Tibial nerve (tissue), 4 donors: ENCODE results near the gene SLX4IP. TPM values are rescaled to one million over a fixed set of nuclear protein-coding genes. Genes with fewer than 3 reads are reported as not detected.

Source experiments
- DNase-seq, 2 donors: peaks; one replicate each; pipeline ENCODE4 v3.0.0-alpha.2; 2019; ENCODE audit warnings: low spot score in 2 of 2
- H3K27ac ChIP-seq, 4 donors: fragments of 200-600 bp; sonication (generic) in 3 of 4; one replicate each; pipeline ENCODE4 v1.5.1; 2017 to 2019; ENCODE audit warnings: mild to moderate bottlenecking in 1 of 4
- H3K27me3 ChIP-seq, 2 donors: fragments of 200-600 bp; sonication (generic) in 1 of 2; one replicate each; pipeline versions ENCODE4 v1.5.1 to v1.6.0; 2017 to 2019
- H3K36me3 ChIP-seq, 3 donors: fragments of 200-600 bp; sonication (generic); one replicate each; pipeline ENCODE4 v1.5.1; 2018 to 2019
- H3K4me1 ChIP-seq, 4 donors: fragments of 200-600 bp; sonication (generic) in 3 of 4; one replicate each; pipeline ENCODE4 v1.5.1; 2017 to 2019
- H3K4me3 ChIP-seq, 4 donors: fragments of 200-600 bp; sonication (generic) in 3 of 4; one replicate each; pipeline ENCODE4 v1.5.1; 2017 to 2019; ENCODE audit warnings: mild to moderate bottlenecking in 1 of 4, moderate library complexity in 1 of 4
- H3K9me3 ChIP-seq, 4 donors: fragments of 200-600 bp; sonication (generic) in 3 of 4; one replicate each; pipeline ENCODE4 v1.5.1; 2017 to 2019
- EP300 ChIP-seq, 2 donors: sonication (generic); formaldehyde crosslinking; IDR thresholded peaks; one replicate each; pipeline ENCODE4 v1.6.1; 2017; ENCODE audit warnings: antibody characterized with exemption in 2 of 2, mild to moderate bottlenecking in 1 of 2
- POLR2A ChIP-seq, 2 donors: fragments of 450-650 bp; IDR thresholded peaks; one replicate each; pipeline ENCODE4 v1.6.1; 2017; ENCODE audit warnings: antibody characterized with exemption in 2 of 2, mild to moderate bottlenecking in 2 of 2, moderate library complexity in 2 of 2
- WGBS, 2 donors: methylation state at CpG; one replicate each; pipeline ENCODE4 v1.1.5; 2018; 5-methylcytosine and 5-hydroxymethylcytosine counted together
- total RNA-seq, 4 donors: library from RNA; depleted of rRNA; stranded (reverse); fragments of >200 nt; gene quantifications; one replicate each; pipeline ENCODE4 v1.1.0, GENCODE V29; 2016
- TF ChIP-seq, protein P1 (sequence below), 5 experiments: fragments of 200-600 bp in 3 of 5; fragments of 450-650 bp in 2 of 5; sonication (generic) in 3 of 5; IDR thresholded peaks; one replicate each; pipeline ENCODE4 v1.5.1; 2016 to 2019; ENCODE audit warnings: antibody characterized with exemption in 5 of 5, mild to moderate bottlenecking in 3 of 5, moderate library complexity in 2 of 5

The SLX4IP gene
- total RNA-seq, 4 donors from 2014 or later = 3.3 to 5.7 (median 3.5) TPM

- TF ChIP-seq POLR2A (IDR thresholded peaks at IDR 0.05) (no peak), EP300 (IDR thresholded peaks at IDR 0.05) (no peak)
- TF ChIP-seq, protein P1, sequence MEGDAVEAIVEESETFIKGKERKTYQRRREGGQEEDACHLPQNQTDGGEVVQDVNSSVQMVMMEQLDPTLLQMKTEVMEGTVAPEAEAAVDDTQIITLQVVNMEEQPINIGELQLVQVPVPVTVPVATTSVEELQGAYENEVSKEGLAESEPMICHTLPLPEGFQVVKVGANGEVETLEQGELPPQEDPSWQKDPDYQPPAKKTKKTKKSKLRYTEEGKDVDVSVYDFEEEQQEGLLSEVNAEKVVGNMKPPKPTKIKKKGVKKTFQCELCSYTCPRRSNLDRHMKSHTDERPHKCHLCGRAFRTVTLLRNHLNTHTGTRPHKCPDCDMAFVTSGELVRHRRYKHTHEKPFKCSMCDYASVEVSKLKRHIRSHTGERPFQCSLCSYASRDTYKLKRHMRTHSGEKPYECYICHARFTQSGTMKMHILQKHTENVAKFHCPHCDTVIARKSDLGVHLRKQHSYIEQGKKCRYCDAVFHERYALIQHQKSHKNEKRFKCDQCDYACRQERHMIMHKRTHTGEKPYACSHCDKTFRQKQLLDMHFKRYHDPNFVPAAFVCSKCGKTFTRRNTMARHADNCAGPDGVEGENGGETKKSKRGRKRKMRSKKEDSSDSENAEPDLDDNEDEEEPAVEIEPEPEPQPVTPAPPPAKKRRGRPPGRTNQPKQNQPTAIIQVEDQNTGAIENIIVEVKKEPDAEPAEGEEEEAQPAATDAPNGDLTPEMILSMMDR (IDR thresholded peaks at IDR 0.05) = no peak
- no peaks in the 10 kb centered on the region for H3K27me3 ChIP-seq
- H3K9me3 ChIP-seq = no peaks in the 10 kb centered on the region
- no peaks in the 10 kb centered on the region for H3K36me3 ChIP-seq
- H3K27ac ChIP-seq = no peak overlapping the region
- H3K4me1 ChIP-seq = peaks cover 0 to 57% (median 14%) of the 10 kb centered on the region in 4 donors
- no peak for DNase-seq
- no peak overlapping the region for H3K4me3 ChIP-seq
Observed at GRCh38 chr20:10430000-10430466, 5.1 kb upstream of the SLX4IP start.

DNA sequence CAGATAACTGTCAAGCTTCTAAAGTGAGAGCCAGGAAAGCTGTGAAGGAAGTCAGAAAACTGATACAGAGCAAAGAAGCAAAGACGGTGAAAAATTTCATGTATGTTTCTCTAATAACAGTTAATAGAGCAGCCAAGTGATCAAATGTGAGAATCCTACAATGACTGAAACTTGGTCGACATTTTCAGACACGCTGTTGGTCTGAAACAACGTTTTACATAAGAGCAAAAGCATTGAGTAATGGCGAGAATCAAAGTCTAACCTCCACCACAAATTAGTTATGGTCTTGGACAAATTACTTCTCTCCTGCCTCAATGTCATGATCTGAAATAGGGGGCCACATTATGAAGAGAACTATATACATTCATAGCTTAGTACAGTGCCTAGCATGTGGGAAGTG is 4.4 kb upstream of the SLX4IP start:
- 91 to 95% methylated on average over 5 of the region's 5 CpGs for WGBS, 2 donors
- Histone ChIP-seq H3K4me1 (peaks cover 0 to 60% (median 16%) of the 10 kb centered on the region in 4 donors), H3K27me3 (no peaks in the 10 kb centered on the region), H3K27ac (no peak overlapping the region), H3K4me3 (no peak overlapping the region), H3K36me3 (no peaks in the 10 kb centered on the region), H3K9me3 (no peaks in the 10 kb centered on the region)
- TF ChIP-seq POLR2A (IDR thresholded peaks at IDR 0.05) = no peak
- DNase-seq = no peak

- TF ChIP-seq EP300 (IDR thresholded peaks at IDR 0.05) (no peak), POLR2A (IDR thresholded peaks at IDR 0.05) (no peak)
- TF ChIP-seq, protein P1 (IDR thresholded peaks at IDR 0.05) = no peak
- Histone ChIP-seq H3K27me3 (no peaks in the 10 kb centered on the region), H3K4me3 (no peak overlapping the region), H3K4me1 (peaks cover 0 to 58% (median 16%) of the 10 kb centered on the region in 4 donors), H3K9me3 (no peaks in the 10 kb centered on the region), H3K36me3 (no peaks in the 10 kb centered on the region), H3K27ac (no peak overlapping the region)
- DNase-seq = no peak
- WGBS, 2 donors = 63 to 75% methylated on average over 1 of the region's 1 CpG
Observed at GRCh38 chr20:10432079-10432478, 3.0 kb upstream of the SLX4IP start.

DNA sequence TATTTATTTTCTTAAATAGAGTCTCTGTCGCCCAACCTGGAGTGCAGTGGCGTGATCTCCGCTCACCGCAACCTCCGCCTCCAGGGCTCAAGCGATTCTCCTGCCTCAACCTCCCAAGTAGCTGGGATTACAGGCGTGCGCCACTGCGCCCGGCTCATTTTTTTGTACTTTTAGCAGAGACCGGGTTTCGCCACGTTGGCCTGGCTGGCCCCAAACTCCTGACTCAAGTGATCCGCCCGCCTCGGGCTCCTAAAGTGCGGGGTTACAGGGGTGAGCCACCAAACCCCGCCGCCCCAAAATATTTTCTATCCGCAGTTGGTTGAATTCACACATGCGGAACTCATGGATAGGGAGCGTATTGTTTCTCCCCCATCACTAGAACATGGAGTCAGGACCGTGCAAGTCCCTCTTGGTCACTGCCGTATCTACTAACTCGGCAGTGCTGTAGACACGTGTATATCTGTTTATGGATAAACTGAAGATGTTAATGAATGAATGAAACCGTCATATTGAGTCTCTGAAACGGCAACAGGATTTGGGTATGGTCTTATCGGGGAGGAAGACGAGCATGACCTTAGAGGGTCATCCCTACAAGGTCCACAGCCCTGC is 2.0 kb upstream of the SLX4IP start:
- Histone ChIP-seq H3K4me3 (peak overlapping the region; percentile 74 to 96 (median 88)), H3K4me1 (peaks cover 0 to 53% (median 16%) of the 10 kb centered on the region in 4 donors), H3K36me3 (no peaks in the 10 kb centered on the region), H3K9me3 (no peaks in the 10 kb centered on the region), H3K27me3 (no peaks in the 10 kb centered on the region), H3K27ac (peak overlapping the region; percentile 67 to 93 (median 89))
- DNase-seq = no peak
- TF ChIP-seq, protein P1 (IDR thresholded peaks at IDR 0.05) = no peak
- TF ChIP-seq EP300 (IDR thresholded peaks at IDR 0.05) (no peak), POLR2A (IDR thresholded peaks at IDR 0.05) (no peak)
- WGBS, 2 donors = 50 to 52% methylated on average over 30 of the region's 30 CpGs

DNA sequence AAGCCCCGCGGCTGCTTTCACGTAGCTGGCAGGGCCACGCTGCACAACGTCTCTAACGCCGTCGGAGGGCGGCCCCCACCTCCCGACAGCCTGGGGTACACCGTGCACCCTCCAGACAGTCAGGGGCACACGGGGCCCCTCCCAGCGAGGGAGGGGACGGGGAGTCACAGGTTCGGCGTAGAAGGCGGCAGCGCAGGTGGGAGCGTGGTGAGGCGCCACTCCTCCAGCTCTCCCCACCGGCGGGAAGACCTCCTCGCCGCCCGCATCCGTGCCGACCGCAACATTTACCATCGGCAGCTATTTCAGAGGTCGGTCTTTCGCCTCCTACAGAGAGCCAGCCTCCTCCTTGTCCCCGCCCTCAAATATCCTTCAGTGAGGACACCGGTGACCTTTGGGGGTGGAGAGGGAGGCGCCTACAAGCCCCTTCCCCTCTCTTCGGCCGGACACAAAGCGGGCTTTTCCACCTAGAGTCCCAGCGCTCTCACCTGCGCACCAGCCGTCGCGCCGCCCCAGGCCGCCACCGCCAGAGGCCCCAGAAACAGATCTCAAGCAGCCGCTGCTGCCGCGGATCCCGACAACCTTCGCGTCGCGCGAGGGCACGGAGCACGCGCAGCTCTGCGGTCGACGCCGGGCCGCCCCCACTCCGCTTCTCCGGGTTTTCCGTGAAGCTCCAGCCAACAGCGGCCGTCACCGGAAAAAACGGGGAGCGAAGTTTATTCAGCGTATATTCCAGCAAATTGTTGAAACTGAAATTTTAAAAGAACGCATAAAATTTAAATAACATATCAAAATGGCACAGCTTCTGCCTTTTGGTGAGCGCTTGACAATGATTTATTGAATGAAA is 1.3 kb upstream of the SLX4IP start, which contains the start of gene MKKS:
MKKS (minus strand) TSS at position 600 of the 844 bp plus-strand sequence. CDS start 20,708 bp downstream, outside the sequence.
- H3K36me3 ChIP-seq = no peaks in the 10 kb centered on the region
- H3K9me3 ChIP-seq = no peaks in the 10 kb centered on the region
- H3K4me3 ChIP-seq = peak within 1 kb of the TSS; percentile 74 to 96 (median 88)
- 0 to 1% methylated on average over 57 to 66 of the region's 73 CpGs for WGBS, 2 donors
- peak; percentile 25 to 32 for TF ChIP-seq POLR2A (IDR thresholded peaks at IDR 0.05)
- TF ChIP-seq EP300 (IDR thresholded peaks at IDR 0.05) = peak; percentile 3 to 68
- TF ChIP-seq, protein P1 (IDR thresholded peaks at IDR 0.05) = peak in 2 of 5 experiments; percentile 31 to 48
- peak within 1 kb of the TSS; percentile 67 to 93 (median 89) for H3K27ac ChIP-seq
- H3K27me3 ChIP-seq = no peaks in the 10 kb centered on the region
- DNase-seq = peak; percentile 72 to 83
- peaks cover 0 to 53% (median 16%) of the 10 kb centered on the region in 4 donors for H3K4me1 ChIP-seq
